Stimulated activated CD8-positive, alpha-beta memory T cell treated with anti-CD3 and anti-CD28 coated beads, Interleukin-4, amount 100 ng/mL, for 1 hour (primary cell): ENCODE measurements around the gene ADGRF3.
"Not testable (repeated sequence)": the region's sequence is repeated elsewhere in the genome, so short reads cannot be mapped to it uniquely, and the experiment has no call there.

ENCODE experiments used
- DNase-seq, 2 donors: peaks; one replicate each; pipeline ENCODE4 v3.0.0-alpha.2; 2020; ENCODE audit warnings: low read depth in 2 of 2, low spot score in 1 of 2

The ADGRF3 gene

DNA sequence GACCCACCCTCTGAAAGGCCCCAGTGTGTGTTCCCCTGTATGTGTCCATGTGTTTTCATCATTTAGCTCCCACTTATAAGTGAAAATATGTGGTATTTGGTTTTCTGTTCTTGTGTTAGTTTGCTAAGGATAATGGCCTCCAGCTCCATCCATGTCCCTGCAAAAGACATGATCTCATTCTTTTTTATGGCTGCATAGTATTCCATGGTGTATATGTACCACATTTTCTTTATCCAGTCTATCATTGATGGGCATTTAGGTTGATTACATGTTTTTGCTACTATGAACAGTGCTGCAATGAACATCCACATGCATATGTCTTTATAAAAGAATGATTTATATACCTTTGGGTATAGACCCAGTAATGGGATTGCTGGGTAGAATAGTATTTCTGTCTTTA is 22.1 kb downstream of the ADGRF3 start:
- DNase-seq: not testable (repeated sequence)

DNA sequence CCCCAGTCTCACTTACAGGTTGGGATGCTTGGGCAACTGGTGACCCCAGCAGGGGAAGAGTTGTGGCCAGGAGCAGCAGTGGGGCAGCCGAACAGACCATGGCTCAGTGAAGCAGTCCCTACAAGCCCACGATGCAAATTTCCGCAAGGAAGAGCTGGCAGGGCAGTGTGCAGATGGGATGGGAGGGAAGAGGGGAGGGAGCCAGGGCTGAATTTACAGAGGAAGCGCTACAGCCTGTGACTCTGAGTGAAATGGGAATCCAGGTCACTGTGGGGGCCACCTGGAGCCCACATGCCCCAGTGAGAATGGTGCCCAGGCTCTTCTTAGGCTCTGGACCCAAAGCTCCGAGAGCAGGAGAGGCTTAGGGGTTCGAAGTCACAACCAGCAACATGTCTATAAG is 27.6 kb downstream of the ADGRF3 start:
- no peak for DNase-seq

DNA sequence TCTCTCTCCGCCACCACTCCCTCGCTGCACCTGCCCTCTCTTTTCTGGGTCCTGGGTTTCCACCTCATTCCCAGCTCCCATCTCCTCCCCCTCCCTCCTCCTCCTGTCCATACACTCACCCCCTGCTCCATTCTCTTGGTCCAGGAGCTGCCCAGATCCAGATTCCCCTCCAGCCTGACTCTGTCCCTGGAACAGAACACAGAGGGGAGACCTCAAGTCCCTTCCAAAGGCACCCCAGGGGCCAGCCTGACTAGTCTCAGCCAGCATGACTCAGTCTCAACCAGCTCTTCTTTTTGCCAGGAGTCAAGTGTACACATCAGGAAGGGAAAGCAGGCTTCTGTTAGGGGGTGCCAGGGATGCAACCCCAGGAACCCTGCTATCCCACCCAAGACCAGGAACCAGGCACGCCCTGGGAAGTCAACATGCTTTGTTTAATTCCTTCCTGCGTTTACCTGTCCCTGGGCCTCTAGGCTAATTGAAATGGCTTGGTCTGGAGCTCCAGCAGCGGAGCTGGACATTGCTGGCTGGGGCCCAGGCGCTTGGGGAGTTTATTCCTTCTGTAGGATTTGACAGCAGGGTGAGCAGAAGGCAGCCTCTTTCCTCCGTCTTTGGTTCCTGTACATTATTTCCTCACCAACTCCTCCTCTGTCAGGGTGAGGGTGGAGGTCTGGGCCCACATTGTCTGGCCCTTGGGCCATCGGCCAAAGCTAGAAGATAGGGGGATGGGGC is 29.0 kb downstream of the ADGRF3 start:
- DNase-seq: no peak

DNA sequence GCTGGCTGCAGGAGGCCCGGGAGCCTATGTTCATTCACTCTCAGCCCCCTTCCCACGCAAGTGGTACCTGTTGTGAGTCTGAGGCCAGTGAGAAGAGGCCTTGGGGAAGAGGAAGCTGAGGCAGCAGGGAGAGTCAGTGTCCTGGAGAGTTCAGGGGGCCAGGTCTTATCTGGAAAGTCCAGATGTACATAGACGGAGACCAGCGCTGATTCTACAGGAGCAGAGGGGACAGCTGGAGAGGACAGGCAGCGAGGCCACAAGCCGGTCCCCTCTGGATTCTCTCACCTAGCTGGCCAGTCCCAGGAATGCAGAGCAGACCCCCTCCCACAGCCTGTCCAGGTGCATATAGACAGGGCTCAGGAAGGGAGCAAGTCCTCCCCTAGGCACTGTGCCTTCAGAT is 29.7 kb downstream of the ADGRF3 start:
- DNase-seq: no peak

- DNase-seq: no peak
Measured at GRCh38 chr2:26316041-26316440, 30.5 kb downstream of the ADGRF3 start.

DNA sequence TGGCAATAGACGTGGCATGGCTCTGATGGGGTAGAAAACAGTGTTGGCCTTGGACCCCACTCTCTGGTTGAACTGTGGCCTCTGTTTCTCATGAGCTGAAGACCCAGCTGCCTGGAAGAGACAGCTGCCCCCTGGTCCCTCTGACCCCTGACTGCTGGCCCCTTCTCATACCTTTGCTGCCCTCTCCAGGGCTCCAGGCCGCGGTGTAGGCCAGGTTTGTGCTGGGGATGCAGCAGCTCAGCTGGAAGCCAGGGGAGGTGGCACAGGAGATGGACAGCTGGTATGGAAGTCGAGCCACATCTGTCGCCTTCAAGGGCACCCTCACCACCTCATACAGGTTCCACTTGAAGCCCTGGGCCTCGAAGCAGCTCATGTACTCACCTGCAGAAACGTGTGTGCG is 32.3 kb downstream of the ADGRF3 start:
- no peak for DNase-seq

- DNase-seq: no peak
Measured at GRCh38 chr2:26313446-26313845, 33.1 kb downstream of the ADGRF3 start.

GRCh38 chr2:26312471-26312870 is 34.1 kb downstream of the ADGRF3 start:
- no peak for DNase-seq

GRCh38 chr2:26309921-26310320 is 36.7 kb downstream of the ADGRF3 start:
- DNase-seq: no peak

DNA sequence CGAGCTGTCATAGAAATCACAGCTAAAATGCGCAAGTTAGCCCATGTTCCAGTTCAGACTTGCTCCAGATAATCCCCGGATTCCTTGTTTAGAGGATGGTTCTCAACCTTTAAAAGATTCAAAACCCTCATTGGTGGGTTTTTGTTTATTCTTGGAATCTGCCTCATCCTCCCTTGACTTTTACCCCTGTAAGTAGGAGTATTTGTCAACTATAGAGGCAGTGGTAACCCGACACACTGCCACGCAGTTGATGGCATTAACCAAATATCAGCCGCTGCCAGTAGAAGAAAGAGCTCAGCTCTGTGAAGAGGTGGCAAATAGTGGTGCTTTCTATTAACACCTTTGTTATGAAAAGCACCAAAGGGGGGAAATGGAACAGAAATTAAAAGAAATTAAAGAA is 41.0 kb downstream of the ADGRF3 start:
- no peak for DNase-seq

GRCh38 chr2:26305094-26305493 is 41.5 kb downstream of the ADGRF3 start:
- not testable (repeated sequence) for DNase-seq

DNA sequence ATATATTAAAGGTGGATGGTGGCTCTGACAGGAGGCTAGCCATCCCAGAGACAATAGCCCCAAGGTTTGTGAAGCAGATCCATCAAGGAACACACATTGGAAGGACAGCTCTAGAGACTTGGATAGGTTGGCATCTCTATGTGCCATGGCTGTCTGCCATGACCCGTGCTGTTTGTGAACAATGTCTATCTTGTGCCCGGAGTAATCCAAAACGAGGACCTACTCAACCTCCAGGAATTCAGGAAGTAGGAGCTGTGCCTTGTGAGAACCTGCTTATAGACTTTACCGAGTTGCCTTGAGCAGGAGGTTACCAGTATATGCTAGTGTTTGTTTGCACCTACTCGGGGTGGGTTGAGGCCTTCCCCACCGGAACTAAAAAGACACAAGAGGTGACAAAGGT is 43.7 kb downstream of the ADGRF3 start:
- DNase-seq: no peak

GRCh38 chr2:26300234-26300925 is 46.2 kb downstream of the ADGRF3 start:
- no peak for DNase-seq

DNA sequence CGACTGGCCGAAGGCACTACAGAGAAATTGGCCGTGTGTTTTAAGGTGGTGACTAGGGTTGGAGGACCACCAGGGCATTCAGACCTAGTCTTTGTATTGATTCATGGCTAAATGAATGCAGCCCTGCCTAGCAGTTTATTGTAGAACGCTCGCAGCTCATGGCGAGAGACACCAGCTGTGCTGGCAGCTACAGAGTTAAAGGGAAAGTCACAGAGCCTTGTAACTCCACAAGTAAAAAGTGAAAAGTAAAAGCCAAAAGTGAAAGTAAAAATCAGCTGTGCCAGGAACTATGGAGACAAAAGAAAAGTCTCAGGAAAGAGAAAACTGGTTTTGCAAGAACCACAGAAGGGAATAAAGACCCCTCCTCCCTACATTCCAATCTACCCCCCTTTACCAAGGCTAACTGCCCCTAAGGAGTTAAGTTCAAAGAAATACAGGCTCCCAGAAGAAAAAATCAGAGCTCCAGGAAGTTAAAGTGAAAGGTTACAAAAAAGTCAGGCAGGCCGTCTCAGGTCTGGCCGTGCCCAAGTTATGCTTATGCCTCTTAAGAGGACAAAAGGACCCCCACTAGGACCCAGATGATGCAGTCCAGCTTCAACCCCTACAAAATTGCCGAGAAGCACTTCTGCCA is 47.0 kb downstream of the ADGRF3 start:
- DNase-seq: no peak

- DNase-seq: no peak
Measured at GRCh38 chr2:26298638-26299393, 47.8 kb downstream of the ADGRF3 start.

DNA sequence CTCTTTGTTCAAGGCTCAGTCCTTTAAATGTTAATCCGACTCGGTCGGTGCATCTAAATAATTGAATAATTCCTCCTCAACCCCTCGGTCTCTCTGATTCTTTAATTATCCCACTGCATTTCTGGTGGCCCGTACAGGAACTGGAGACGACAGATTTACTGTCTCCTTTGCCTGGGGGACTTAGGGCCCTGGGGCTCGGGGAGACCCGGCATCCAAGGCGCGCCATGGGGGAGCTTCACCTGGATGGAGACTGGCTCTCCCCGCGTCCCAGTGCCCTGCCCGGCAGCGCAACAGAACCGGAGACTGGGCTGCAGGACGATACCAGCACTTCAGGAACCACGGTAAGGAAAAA is 48.3 kb downstream of the ADGRF3 start:
- no peak for DNase-seq

GRCh38 chr2:26297061-26297460 is 49.5 kb downstream of the ADGRF3 start:
- no peak for DNase-seq

DNA sequence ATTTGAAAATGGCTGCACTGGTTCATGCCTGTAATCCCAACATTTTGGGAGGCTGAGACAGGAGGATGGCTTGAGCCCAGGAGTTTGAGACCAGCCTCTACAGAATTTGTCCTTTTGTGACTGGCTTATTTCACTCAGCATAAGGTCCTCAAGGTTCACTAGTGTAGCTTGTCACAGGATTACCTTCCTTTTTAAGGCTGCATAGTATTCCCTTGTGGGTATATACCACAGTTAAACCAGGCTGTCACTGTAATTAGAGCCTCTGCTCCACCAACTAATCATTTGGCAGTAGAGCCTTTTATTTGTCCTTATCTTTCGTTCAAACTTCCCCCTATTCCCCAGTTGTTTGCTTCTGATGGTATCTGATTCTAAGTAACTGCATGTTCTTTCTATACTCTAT is 51.1 kb downstream of the ADGRF3 start:
- no peak for DNase-seq

DNA sequence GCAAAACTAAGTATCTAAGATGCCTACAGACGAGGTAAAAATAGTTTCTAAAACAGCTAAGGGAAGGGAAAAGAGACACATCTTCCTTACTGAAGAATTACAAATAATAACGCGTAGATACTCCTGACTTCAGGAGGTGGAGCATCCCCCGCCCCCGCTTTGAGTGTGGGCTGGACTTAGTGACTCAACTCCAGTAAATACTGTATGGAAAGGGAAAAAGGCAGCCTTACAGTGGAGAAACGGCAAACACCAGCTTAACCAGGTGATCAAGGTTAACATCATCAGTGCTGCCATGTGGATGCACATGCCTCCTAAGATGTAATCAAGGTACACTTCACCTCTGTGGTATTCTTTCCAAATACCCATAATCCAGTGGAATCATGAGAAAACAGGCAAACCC is 53.9 kb downstream of the ADGRF3 start:
- no peak for DNase-seq

DNA sequence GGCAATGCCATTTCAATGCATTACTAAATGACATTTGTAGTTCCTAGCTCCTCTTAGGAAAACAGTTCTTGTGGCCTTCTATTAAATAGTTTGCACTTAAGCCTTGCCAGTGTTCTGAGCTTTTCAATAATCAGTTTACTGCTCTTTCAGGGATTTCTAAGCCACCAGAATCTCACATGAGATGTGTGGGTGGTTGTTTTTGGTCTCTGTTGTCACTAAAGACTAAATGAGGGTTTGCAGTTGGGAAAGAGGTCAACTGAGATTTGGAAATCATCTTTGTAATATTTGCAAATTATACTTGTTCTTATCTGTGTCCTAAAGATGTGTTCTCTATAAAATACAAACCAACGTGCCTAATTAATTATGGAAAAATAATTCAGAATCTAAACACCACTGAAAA is 56.6 kb downstream of the ADGRF3 start:
- DNase-seq: no peak

GRCh38 chr2:26285931-26286330 is 60.7 kb downstream of the ADGRF3 start:
- DNase-seq: no peak

DNA sequence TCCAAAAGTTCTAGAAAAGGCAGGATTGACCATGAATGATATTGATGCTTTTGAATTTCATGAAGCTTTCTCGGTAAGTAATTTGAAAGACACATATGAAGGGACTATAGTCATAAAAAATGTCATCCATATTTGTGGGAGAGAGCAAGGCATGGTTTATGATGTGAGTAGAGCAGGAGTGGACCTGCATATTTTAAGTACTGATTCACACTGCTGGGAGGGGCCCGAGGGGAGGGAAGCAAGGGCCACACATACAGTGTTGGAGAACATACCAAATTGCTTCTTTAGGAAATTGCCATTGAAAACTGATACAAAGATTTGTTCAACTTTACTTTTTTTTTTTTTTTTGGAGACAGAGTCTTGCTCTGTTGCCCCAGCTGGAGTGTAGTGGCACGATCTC is 62.5 kb downstream of the ADGRF3 start:
- no peak for DNase-seq
